GM18517 (cell line): ENCODE data around the gene MMP21.

ENCODE experiments used
- ATAC-seq: cut with Tn5 transposase; IDR thresholded peaks from one replicate; pipeline ENCODE4 v1.9.1; 2021; ENCODE audit warnings: mild to moderate bottlenecking, moderate library complexity; ENCODE audit not compliant: unreplicated experiment

MMP21 gene

GRCh38 chr10:125775491-125776106, at the start of gene MMP21:
MMP21 (minus strand) TSS chr10:125775821; CDS start chr10:125775821, 0 bp downstream.
- ATAC-seq, result no peak

- ATAC-seq, result no peak
Observed at GRCh38 chr10:125824736-125825135, 49.1 kb upstream of the MMP21 start.

- peak; percentile 11 for ATAC-seq
Observed at GRCh38 chr10:125823663-125824251, 48.1 kb upstream of the MMP21 start.

- peak; percentile 71 for ATAC-seq
Observed at GRCh38 chr10:125822878-125823662, 47.4 kb upstream of the MMP21 start, which contains the start of the genes BCCIP and UROS. BCCIP (plus strand) TSS chr10:125823546; CDS start chr10:125823558, 12 bp downstream. UROS (minus strand) TSS chr10:125823258; CDS start chr10:125816499, 6,759 bp downstream.

- peak; percentile 68 for ATAC-seq
Observed at GRCh38 chr10:125820701-125821100, 45.1 kb upstream of the MMP21 start.

GRCh38 chr10:125817337-125817946, 41.8 kb upstream of the MMP21 start:
- ATAC-seq, result no peak

- ATAC-seq, result no peak
Observed at GRCh38 chr10:125816548-125816947, 40.9 kb upstream of the MMP21 start.

- ATAC-seq, result no peak
Observed at GRCh38 chr10:125815764-125816163, 40.1 kb upstream of the MMP21 start.

GRCh38 chr10:125812128-125812750, 36.6 kb upstream of the MMP21 start:
- ATAC-seq, result no peak

- ATAC-seq, result no peak
Observed at GRCh38 chr10:125811251-125811650, 35.6 kb upstream of the MMP21 start.

- ATAC-seq, result no peak
Observed at GRCh38 chr10:125808047-125808446, 32.4 kb upstream of the MMP21 start.

- ATAC-seq, result no peak
Observed at GRCh38 chr10:125802739-125803138, 27.1 kb upstream of the MMP21 start.

- no peak for ATAC-seq
Observed at GRCh38 chr10:125802131-125802530, 26.5 kb upstream of the MMP21 start.

- ATAC-seq, result no peak
Observed at GRCh38 chr10:125801574-125801973, 26.0 kb upstream of the MMP21 start.

GRCh38 chr10:125799451-125800182, 24.0 kb upstream of the MMP21 start:
- no peak for ATAC-seq

- no peak for ATAC-seq
Observed at GRCh38 chr10:125797994-125798662, 22.5 kb upstream of the MMP21 start.

GRCh38 chr10:125797424-125797823, 21.8 kb upstream of the MMP21 start:
- no peak for ATAC-seq

- ATAC-seq, result no peak
Observed at GRCh38 chr10:125795637-125796190, 20.1 kb upstream of the MMP21 start.

GRCh38 chr10:125795128-125795527, 19.5 kb upstream of the MMP21 start:
- ATAC-seq, result no peak
